GM18520 (cell line): ENCODE measurements around the gene RAB11FIP3.
"Not testable (repeated sequence)": the region's sequence is repeated elsewhere in the genome, so short reads cannot be mapped to it uniquely, and the experiment has no call there.

Source experiments
- ATAC-seq: cut with Tn5 transposase; IDR thresholded peaks from one replicate; pipeline ENCODE4 v1.9.1; 2021; ENCODE audit not compliant: unreplicated experiment

RAB11FIP3 gene

GRCh38 chr16:425082-425718 is at the start of gene RAB11FIP3:
Gene RAB11FIP3, plus strand, starts transcription at chr16:425649. Its CDS starts 358 bp downstream, at chr16:426007.
- peak; percentile 64 for ATAC-seq

GRCh38 chr16:375927-376816 is 49.3 kb upstream of the RAB11FIP3 start:
- ATAC-seq, result no peak

GRCh38 chr16:376817-377418 is 48.5 kb upstream of the RAB11FIP3 start:
- no peak for ATAC-seq

GRCh38 chr16:377419-377951 is 48.0 kb upstream of the RAB11FIP3 start:
- ATAC-seq, result no peak

- ATAC-seq, result not testable (repeated sequence)
Measured at GRCh38 chr16:378113-378820, 47.2 kb upstream of the RAB11FIP3 start.

- ATAC-seq, result no peak
Measured at GRCh38 chr16:378821-379182, 46.6 kb upstream of the RAB11FIP3 start.

GRCh38 chr16:379183-379960 is 46.1 kb upstream of the RAB11FIP3 start:
- no peak for ATAC-seq

GRCh38 chr16:379961-380761 is 45.3 kb upstream of the RAB11FIP3 start:
- no peak for ATAC-seq

GRCh38 chr16:380762-381011 is 44.8 kb upstream of the RAB11FIP3 start:
- ATAC-seq, result no peak

- no peak for ATAC-seq
Measured at GRCh38 chr16:381012-381788, 44.2 kb upstream of the RAB11FIP3 start.

GRCh38 chr16:381789-382717 is 43.4 kb upstream of the RAB11FIP3 start, which contains the start of gene PGAP6:
Gene PGAP6, minus strand, starts transcription at chr16:381978. Its CDS starts 157 bp downstream, at chr16:381821.
- peak; percentile 39 for ATAC-seq

- ATAC-seq, result no peak
Measured at GRCh38 chr16:383326-384051, 42.0 kb upstream of the RAB11FIP3 start.

- no peak for ATAC-seq
Measured at GRCh38 chr16:386641-387156, 38.8 kb upstream of the RAB11FIP3 start.

GRCh38 chr16:387761-388666 is 37.4 kb upstream of the RAB11FIP3 start:
- not testable (repeated sequence) for ATAC-seq

- ATAC-seq, result no peak
Measured at GRCh38 chr16:389352-389751, 36.1 kb upstream of the RAB11FIP3 start.

- no peak for ATAC-seq
Measured at GRCh38 chr16:391885-392335, 33.5 kb upstream of the RAB11FIP3 start.
